K562 (cell line): ENCODE measurements around the gene TARS2. TPM values are rescaled to one million over a fixed set of nuclear protein-coding genes. Genes with fewer than 3 reads are reported as not detected.

Experiments used
- ATAC-seq: fragments of 200-7000 bp; cut with Tn5 transposase; 3 replicates; pipeline ENCODE4 v1.9.1; 2020; ENCODE audit warnings: moderate library complexity
- BruUV-seq: library from RNA; stranded (reverse); fragments of 400-500 nt; replicated peaks from 2 replicates; lab custom pipeline; 2021; lab: Mats Ljungman, UMichigan
- CTCF ChIA-PET: fragments of 300-600 bp; formaldehyde crosslinking; extraction: SDS; loops from one replicate; lab custom pipeline; 2021; ENCODE audit warnings: low intra/inter-chr PET ratio; lab: Yijun Ruan, JAX
- POLR2A ChIA-PET: fragments of 300-600, 350-650 bp; sonication (Branson Sonifier 250); formaldehyde crosslinking; extraction: SDS; loops from one replicate; lab custom pipeline; 2021; ENCODE audit warnings: antibody characterized with exemption, inconsistent platforms; lab: Yijun Ruan, JAX
- DNase-seq, 4 experiments: peaks; one replicate each; pipeline versions ENCODE4 v3.0.0 to v3.0.0-alpha.2; 2011 to 2018; ENCODE audit warnings: low spot score in 3 of 4, mixed read lengths in 3 of 4; ENCODE audit errors: extremely low read depth in 1 of 4
- FAIRE-seq: peaks from 2 replicates; lab custom pipeline; 2011; peaks lifted over from hg19 to GRCh38; lab: Jason Lieb, UNC
- H2AFZ ChIP-seq: 2 replicates; pipeline ENCODE4 v1.6.0; 2011; ENCODE audit warnings: low read depth, low read length, control low read depth, inconsistent platforms
- H3K27ac ChIP-seq: fragments of 200-600 bp; 3 replicates; pipeline ENCODE4 v1.8.0; 2011; ENCODE audit warnings: low read depth, mild to moderate bottlenecking, control low read depth, inconsistent platforms, low read length, moderate library complexity, mixed read lengths; ENCODE audit errors: extremely low read depth
- H3K27me3 ChIP-seq, 2 experiments: fragments of 300-600 bp in 1 of 2; 2 replicates in 1 of 2; 3 replicates in 1 of 2; pipeline versions ENCODE4 v1.6.0 to v1.8.0; 2011; ENCODE audit warnings: inconsistent platforms in 2 of 2, low read length in 2 of 2, mild to moderate bottlenecking in 1 of 2, mixed read lengths in 1 of 2, moderate library complexity in 1 of 2; ENCODE audit not compliant: control insufficient read depth in 2 of 2, insufficient read depth in 2 of 2
- H3K36me3 ChIP-seq: fragments of 300-600 bp; 3 replicates; pipeline ENCODE4 v1.8.0; 2011; ENCODE audit warnings: mild to moderate bottlenecking, low read length, inconsistent platforms; ENCODE audit not compliant: control insufficient read depth, insufficient read depth
- H3K4me1 ChIP-seq, 2 experiments: fragments of 200-600 bp in 1 of 2; replicated peaks in 1 of 2; 2 replicates in 1 of 2; 3 replicates in 1 of 2; pipeline versions ENCODE4 v1.5.1 to v1.8.0; 2011; ENCODE audit warnings: inconsistent platforms in 2 of 2, low read length in 2 of 2, mild to moderate bottlenecking in 1 of 2, mixed read lengths in 1 of 2, moderate library complexity in 1 of 2; ENCODE audit not compliant: control insufficient read depth in 2 of 2, insufficient read depth in 2 of 2
- H3K4me2 ChIP-seq: 2 replicates; pipeline ENCODE4 v1.6.1; 2011; ENCODE audit warnings: low read length, control low read depth, inconsistent platforms, mixed read lengths; ENCODE audit not compliant: insufficient read depth
- H3K4me3 ChIP-seq: fragments of 200-600 bp; sonication (generic), shearing (Covaris generic); 2 replicates; pipeline ENCODE4 v1.5.1; 2016; ENCODE audit warnings: control low read depth, inconsistent platforms
- H3K79me2 ChIP-seq: fragments of 200-600 bp; 3 replicates; pipeline ENCODE4 v1.8.0; 2011; ENCODE audit warnings: low read length, inconsistent platforms; ENCODE audit not compliant: control insufficient read depth, insufficient read depth
- H3K9ac ChIP-seq, 2 experiments: 2 replicates each; pipeline versions ENCODE4 v1.6.0 to v1.6.1; 2011; ENCODE audit warnings: low read depth in 2 of 2, low read length in 2 of 2, control low read depth in 1 of 2, inconsistent platforms in 1 of 2, mild to moderate bottlenecking in 1 of 2, mixed read lengths in 1 of 2; ENCODE audit not compliant: insufficient read depth in 1 of 2
- H3K9me1 ChIP-seq: one replicate; pipeline ENCODE4 v1.6.0; 2011; ENCODE audit warnings: inconsistent platforms, mild to moderate bottlenecking, low read length, moderate library complexity; ENCODE audit not compliant: control insufficient read depth, insufficient read depth
- H3K9me3 ChIP-seq: replicated peaks from 2 replicates; pipeline ENCODE4 v1.5.1; 2011; ENCODE audit warnings: low read depth, low read length, inconsistent platforms; ENCODE audit not compliant: control insufficient read depth, insufficient read depth
- H4K20me1 ChIP-seq: replicated peaks from 2 replicates; pipeline ENCODE4 v1.6.1; 2011; ENCODE audit warnings: low read length, inconsistent platforms, mixed read lengths; ENCODE audit not compliant: control insufficient read depth, insufficient read depth
- FOS ChIP-seq: IDR thresholded peaks from 3 replicates; pipeline ENCODE4 v1.6.1; 2011; ENCODE audit not compliant: insufficient read length; ENCODE audit errors: extremely low read depth
- MCM3 ChIP-seq: fragments of 450-650 bp; IDR thresholded peaks from 2 replicates; pipeline ENCODE4 v1.6.1; 2016
- PPARD ChIP-seq: fragments of 250-450 bp; sonication (Bioruptor Pico); IDR thresholded peaks from 2 replicates; pipeline ENCODE4 v1.8.0; 2022; ENCODE audit warnings: inconsistent platforms, mild to moderate bottlenecking, moderate library complexity
- TEAD1 ChIP-seq, 2 experiments: fragments of 450-650 bp in 1 of 2; sonication (generic) in 1 of 2; formaldehyde crosslinking; IDR thresholded peaks; 2 replicates each; pipeline versions ENCODE4 v1.4.0 to v1.8.0; 2020 to 2022; ENCODE audit warnings: mild to moderate bottlenecking in 2 of 2, missing genetic modification reagents in 1 of 2
- TGIF2 ChIP-seq: sonication (generic); formaldehyde crosslinking; IDR thresholded peaks from 2 replicates; pipeline ENCODE4 v1.8.1; 2022; ENCODE audit warnings: mild to moderate bottlenecking, missing genetic modification reagents, moderate library complexity
- ZNF354B ChIP-seq: fragments of 250-450 bp; sonication (Bioruptor Pico); IDR thresholded peaks from 2 replicates; pipeline ENCODE4 v1.4.0; 2020
- ZNF695 ChIP-seq: fragments of 450-650 bp; formaldehyde crosslinking; IDR thresholded peaks from 2 replicates; pipeline ENCODE4 v1.4.0; 2020; ENCODE audit warnings: mild to moderate bottlenecking, moderate library complexity
- ZNF785 ChIP-seq: fragments of 250-450 bp; sonication (Bioruptor Pico); IDR thresholded peaks from 2 replicates; pipeline ENCODE4 v1.4.0; 2020; ENCODE audit warnings: mild to moderate bottlenecking
- WGBS: fragments of 100-300 bp; shearing (Covaris generic); methylation state at CpG from one replicate; pipeline ENCODE4 v1.1.6; 2016; ENCODE audit warnings: low coverage, mixed read lengths; ENCODE audit not compliant: insufficient coverage; ENCODE audit errors: missing lambda C conversion rate; 5-methylcytosine and 5-hydroxymethylcytosine counted together
- in situ Hi-C: fragments of 300-500 bp; cut with MboI; formaldehyde crosslinking; loops from 4 replicates; pipeline ENCODE4 v1.15.0; 2018; ENCODE audit warnings: inconsistent platforms, mixed read lengths
- intact Hi-C: fragments of 100-400 bp; cut with micrococcal nuclease; formaldehyde crosslinking; loops from 2 replicates; pipeline ENCODE4 v1.14.2; 2022
- polyA plus RNA-seq, 8 experiments: library from polyadenylated mRNA; depleted of rRNA in 4 of 8; stranded (reverse) in 5 of 8; unstranded in 3 of 8; fragments of >200 nt; fragmentation: Nextera tagmentation in 2 of 8; fragmentation: Illumina TruSeq in 1 of 8; extraction: Ambion mirVana in 2 of 8; extraction: Trizol in 1 of 8; gene quantifications; 2 replicates each; pipeline versions ENCODE4 v1.2.1 to v1.2.3, GENCODE V29; 2011 to 2014; ENCODE audit warnings: inconsistent platforms in 1 of 8, missing spikeins in 1 of 8
- total RNA-seq, 7 experiments: library from RNA; depleted of rRNA in 6 of 7; stranded (reverse); fragments of >200 nt in 6 of 7; fragmentation: Illumina TruSeq in 2 of 7; extraction: Trizol in 2 of 7; gene quantifications; 2 replicates each; pipeline versions ENCODE4 v1.2.1 to v1.2.3, GENCODE V29; 2011 to 2021; ENCODE audit warnings: low replicate concordance in 1 of 7
- TF ChIP-seq, protein P1 (sequence below): sonication (generic); formaldehyde crosslinking; IDR thresholded peaks from 2 replicates; pipeline ENCODE4 v1.8.0; 2022; ENCODE audit warnings: mild to moderate bottlenecking, missing genetic modification reagents
- TF ChIP-seq, protein P2 (sequence below): sonication (generic); formaldehyde crosslinking; IDR thresholded peaks from 2 replicates; pipeline ENCODE4 v1.8.0; 2022; ENCODE audit warnings: mild to moderate bottlenecking, missing genetic modification reagents, borderline replicate concordance
- TF ChIP-seq, protein P3 (sequence below), 2 experiments: fragments of 450-650 bp; formaldehyde crosslinking in 1 of 2; IDR thresholded peaks; 2 replicates each; pipeline versions ENCODE4 v1.4.0 to v1.6.1; 2014 to 2020; ENCODE audit warnings: mild to moderate bottlenecking in 2 of 2, borderline replicate concordance in 1 of 2, low read depth in 1 of 2

Gene TARS2
- total and polyA plus RNA-seq, 9 of the 15 experiments (the other 6 are each of a cell fraction or from before 2014, with no cell fraction given) = 17.0 to 64.2 (median 39.4) TPM

DNA sequence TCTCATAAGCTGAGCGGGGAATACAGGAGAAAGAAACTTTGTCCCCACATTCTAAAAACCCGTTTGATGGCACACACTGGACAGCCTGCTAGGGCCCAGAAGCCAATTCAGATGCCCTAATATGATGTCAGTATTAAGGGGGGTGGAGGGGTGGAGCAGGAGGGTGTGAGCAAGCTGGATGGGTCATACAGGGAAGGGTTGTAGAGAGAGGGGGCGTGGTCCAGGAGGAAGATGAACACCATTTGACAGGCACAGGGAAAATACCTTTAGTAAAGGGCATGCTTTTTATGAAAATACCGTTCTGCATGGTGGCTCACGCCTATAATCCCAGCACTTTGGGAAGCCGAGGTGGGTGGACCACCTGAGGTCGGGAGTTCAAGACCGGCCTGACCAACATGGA, 6.0 kb downstream of the TARS2 start:
- ChIA-PET POLR2A (interaction anchor here (1.0 kb wide), 1 partner anchor 68 kb away, joined by 4 read pairs; no protein-coding TSS in a partner anchor), CTCF (no interaction called here)
- DNase-seq (no peak), ATAC-seq (no peak), FAIRE-seq (no peak)
- no TSS peak for BruUV-seq
- Histone ChIP-seq H3K4me1 (peaks cover under 1 to 3% of the 10 kb centered on the region in 2 experiments; a peak in 1 of 5 replicates), H3K4me3 (no peak overlapping the region), H3K9me1 (no peaks in the 10 kb centered on the region), H3K79me2 (peaks cover 8% of the 10 kb centered on the region), H3K9me3 (no peaks in the 10 kb centered on the region), H4K20me1 (no peaks in the 10 kb centered on the region), H3K4me2 (no peak overlapping the region), H3K27me3 (no peaks in the 10 kb centered on the region), H2AFZ (no peak overlapping the region), H3K27ac (no peak overlapping the region), H3K36me3 (peaks cover 71% of the 10 kb centered on the region), H3K9ac (no peak overlapping the region)
- WGBS = 92% methylated on average over 8 of the region's 8 CpGs
- intact Hi-C loops = no loop called here
- in situ Hi-C loops = no loop called here
- TF ChIP-seq TEAD1 (CRISPR knock-in tag; IDR thresholded peaks at IDR 0.05) (no peak), TGIF2 (CRISPR knock-in tag) (no peak), MCM3 (no peak), ZNF695 (CRISPR knock-in tag) (no peak), PPARD (CRISPR knock-in tag) (no peak), FOS (no peak), ZNF785 (CRISPR knock-in tag) (no peak), ZNF354B (CRISPR knock-in tag) (no peak)
- TF ChIP-seq, protein P1, sequence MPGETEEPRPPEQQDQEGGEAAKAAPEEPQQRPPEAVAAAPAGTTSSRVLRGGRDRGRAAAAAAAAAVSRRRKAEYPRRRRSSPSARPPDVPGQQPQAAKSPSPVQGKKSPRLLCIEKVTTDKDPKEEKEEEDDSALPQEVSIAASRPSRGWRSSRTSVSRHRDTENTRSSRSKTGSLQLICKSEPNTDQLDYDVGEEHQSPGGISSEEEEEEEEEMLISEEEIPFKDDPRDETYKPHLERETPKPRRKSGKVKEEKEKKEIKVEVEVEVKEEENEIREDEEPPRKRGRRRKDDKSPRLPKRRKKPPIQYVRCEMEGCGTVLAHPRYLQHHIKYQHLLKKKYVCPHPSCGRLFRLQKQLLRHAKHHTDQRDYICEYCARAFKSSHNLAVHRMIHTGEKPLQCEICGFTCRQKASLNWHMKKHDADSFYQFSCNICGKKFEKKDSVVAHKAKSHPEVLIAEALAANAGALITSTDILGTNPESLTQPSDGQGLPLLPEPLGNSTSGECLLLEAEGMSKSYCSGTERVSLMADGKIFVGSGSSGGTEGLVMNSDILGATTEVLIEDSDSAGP = no peak
- TF ChIP-seq, protein P2, sequence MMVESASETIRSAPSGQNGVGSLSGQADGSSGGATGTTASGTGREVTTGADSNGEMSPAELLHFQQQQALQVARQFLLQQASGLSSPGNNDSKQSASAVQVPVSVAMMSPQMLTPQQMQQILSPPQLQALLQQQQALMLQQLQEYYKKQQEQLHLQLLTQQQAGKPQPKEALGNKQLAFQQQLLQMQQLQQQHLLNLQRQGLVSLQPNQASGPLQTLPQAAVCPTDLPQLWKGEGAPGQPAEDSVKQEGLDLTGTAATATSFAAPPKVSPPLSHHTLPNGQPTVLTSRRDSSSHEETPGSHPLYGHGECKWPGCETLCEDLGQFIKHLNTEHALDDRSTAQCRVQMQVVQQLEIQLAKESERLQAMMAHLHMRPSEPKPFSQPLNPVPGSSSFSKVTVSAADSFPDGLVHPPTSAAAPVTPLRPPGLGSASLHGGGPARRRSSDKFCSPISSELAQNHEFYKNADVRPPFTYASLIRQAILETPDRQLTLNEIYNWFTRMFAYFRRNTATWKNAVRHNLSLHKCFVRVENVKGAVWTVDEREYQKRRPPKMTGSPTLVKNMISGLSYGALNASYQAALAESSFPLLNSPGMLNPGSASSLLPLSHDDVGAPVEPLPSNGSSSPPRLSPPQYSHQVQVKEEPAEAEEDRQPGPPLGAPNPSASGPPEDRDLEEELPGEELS (CRISPR knock-in tag) = no peak
- TF ChIP-seq, protein P3, sequence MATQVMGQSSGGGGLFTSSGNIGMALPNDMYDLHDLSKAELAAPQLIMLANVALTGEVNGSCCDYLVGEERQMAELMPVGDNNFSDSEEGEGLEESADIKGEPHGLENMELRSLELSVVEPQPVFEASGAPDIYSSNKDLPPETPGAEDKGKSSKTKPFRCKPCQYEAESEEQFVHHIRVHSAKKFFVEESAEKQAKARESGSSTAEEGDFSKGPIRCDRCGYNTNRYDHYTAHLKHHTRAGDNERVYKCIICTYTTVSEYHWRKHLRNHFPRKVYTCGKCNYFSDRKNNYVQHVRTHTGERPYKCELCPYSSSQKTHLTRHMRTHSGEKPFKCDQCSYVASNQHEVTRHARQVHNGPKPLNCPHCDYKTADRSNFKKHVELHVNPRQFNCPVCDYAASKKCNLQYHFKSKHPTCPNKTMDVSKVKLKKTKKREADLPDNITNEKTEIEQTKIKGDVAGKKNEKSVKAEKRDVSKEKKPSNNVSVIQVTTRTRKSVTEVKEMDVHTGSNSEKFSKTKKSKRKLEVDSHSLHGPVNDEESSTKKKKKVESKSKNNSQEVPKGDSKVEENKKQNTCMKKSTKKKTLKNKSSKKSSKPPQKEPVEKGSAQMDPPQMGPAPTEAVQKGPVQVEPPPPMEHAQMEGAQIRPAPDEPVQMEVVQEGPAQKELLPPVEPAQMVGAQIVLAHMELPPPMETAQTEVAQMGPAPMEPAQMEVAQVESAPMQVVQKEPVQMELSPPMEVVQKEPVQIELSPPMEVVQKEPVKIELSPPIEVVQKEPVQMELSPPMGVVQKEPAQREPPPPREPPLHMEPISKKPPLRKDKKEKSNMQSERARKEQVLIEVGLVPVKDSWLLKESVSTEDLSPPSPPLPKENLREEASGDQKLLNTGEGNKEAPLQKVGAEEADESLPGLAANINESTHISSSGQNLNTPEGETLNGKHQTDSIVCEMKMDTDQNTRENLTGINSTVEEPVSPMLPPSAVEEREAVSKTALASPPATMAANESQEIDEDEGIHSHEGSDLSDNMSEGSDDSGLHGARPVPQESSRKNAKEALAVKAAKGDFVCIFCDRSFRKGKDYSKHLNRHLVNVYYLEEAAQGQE (IDR thresholded peaks at IDR 0.05; ENCODE audit: borderline replicate concordance) = no peak
- TF ChIP-seq, protein P3 (CRISPR knock-in tag; IDR thresholded peaks at IDR 0.05; ENCODE audit: low read depth) = no peak
